ENCODE results near the gene UBE2F.
A peak's percentile ranks its signal among the peaks of the same experiment; 100 is the strongest.
"Not testable (repeated sequence)": the region's sequence is repeated elsewhere in the genome, so short reads cannot be mapped to it uniquely, and the experiment has no call there.

The UBE2F gene

GRCh38 chr2:237979331-237979730 lies 12.5 kb downstream of the UBE2F start:
- no peak for DNase-seq (ENCODE audit: low spot score)

DNA sequence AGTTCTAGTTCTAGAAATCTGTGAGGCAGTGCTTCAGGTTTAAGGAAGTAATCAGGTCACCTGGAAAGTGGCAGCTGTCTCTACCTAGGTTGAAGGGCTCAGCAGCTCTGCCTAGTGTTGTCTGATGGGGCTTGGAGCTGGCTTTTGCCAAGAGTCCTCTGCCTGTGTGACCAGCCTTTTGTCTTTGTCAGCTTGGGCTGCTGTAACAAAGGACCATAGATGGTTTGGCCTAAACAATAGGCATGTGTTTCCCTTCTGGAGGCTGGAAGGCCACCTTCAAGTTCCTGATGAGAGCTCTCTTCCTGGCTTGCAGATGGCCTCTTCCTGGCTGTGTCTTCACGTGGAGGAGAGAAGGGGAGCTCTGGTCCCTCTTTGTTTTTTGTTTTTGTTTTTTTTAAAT lies 13.3 kb downstream of the UBE2F start:
- no peak for DNase-seq (ENCODE audit: low spot score)

- no peak for DNase-seq (ENCODE audit: low spot score)
Measured at GRCh38 chr2:237980751-237981150, 13.9 kb downstream of the UBE2F start.

DNA sequence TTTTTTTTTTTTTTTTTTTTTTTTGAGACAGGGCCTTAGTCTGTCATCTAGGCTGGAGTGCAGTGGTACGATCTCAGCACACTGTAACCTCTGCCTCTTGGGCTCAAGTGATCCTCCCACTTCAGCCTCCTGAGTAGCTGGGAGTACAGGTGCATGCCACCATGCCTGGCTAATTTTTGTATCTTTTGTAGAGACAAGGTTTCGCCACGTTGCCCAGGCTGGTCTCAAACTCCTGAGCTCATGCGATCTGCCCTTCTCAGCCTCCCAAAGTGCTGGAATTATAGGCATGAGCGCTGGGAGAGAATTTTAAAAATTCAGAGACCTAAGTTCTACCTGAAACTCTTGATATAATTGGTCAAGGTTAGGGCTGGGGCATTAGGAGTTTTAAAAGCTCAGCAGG lies 14.8 kb downstream of the UBE2F start:
- DNase-seq (ENCODE audit: low spot score), result not testable (repeated sequence)

DNA sequence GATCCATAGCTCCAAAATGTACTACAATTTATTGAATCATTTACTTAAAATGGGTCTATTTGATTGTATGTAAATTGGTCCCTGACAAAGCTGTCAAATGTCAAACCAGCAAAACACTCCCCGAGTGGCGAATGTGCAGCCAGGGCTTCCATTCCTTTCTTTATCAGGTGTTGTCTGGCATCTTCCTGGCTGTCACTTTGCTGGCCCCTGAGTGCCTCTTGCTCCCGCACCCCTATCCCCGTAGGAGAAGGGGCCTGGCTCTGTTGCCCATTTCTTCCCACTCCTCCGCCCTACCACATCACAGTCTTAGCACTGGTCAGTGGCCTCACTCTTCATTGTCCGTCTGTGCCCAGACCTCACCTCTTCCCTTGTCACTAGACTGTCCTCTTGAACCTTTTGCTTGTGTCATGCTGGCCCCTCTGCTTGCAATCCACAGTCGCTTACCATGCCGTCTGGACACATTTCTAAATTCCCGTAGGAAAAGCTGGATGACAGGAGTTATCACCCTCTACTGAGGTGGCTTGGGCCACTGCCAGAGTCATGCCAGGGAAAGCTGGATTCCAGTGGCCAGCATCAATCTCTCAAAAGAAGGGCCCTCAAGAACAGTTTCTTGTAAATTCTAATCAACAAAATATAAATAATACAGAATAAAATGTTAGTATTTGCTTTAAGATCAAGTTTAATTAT lies 15.4 kb downstream of the UBE2F start:
- DNase-seq (ENCODE audit: low spot score), result no peak

DNA sequence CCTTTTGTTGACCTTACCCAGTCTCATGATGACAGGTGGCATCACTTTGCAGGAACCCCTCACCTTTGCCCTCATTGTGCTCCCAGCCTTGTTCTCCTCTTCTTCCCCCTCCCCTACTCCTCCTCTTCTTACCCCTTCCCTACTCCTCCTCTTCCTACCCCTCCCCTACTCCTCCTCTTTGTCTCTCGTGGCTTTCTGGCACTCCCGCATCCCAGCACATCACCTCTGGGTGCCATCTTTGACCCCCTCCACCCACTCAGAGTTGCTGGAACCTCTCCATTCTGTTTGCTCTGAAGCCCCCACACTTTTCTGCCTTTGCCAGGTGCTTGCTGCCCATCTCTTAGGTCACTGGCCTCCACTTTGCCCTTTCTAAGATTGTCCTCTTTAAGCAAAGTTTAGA lies 17.1 kb downstream of the UBE2F start:
- no peak for DNase-seq (ENCODE audit: low spot score)

DNA sequence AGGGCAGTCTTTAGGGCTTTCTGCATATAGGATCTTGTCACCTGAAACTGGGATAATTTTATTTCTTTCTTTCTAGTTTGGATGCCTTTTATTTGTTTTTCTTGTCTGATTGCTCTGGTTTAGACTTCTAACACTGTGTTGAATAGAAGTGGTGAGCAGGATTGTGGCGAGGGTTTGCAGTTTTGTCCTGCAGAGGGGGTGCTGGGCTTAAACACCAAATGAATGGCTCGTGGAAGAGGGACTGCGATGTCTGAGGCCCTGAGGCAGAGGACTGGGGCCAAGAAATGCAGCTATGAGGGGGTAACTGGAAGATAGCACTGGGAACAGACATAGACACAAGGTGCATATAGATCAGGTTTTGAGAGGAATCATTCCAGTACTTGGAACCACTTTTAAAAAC lies 20.5 kb downstream of the UBE2F start:
- no peak for DNase-seq (ENCODE audit: low spot score)

DNA sequence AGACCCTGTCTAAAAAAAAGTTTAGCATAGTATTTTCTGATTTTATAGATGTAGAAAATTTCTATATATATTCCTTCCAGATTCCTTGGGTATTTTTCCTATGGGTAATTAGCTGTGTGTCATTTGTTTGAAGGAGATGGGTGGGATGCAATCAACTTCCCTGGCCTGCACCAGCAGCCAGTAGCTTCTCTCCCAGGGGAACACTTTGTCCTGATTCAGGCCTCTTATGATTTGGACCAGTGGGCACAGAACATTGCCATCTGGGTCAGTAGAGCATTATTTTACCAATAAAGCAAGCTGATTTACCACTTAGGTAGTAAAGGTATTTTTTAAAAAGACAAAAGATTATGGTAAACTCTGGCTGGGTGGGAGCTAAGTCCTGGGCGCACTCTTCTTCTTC lies 26.9 kb downstream of the UBE2F start:
- no peak for DNase-seq (ENCODE audit: low spot score)

DNA sequence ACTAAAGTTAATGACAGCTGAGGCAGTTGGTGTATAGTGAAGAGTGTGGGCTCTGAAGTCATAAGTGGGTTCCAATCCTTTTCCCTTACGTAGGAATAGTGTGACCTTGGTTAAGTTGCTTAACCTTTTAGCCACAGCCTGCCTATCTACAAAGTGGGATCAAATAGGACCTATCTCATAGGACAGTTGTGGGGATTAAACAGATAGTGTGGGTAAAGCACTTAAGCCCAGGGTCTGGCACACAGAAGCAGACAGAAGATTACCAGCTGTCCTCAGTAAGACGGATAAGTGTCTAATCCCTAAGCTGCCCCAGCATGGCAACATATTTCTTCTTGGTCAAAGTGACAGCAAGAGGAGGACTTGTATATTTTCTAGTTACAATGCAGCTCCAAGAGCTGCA lies 28.2 kb downstream of the UBE2F start:
- DNase-seq (ENCODE audit: low spot score), result no peak

GRCh38 chr2:237996021-237996593 lies 29.3 kb downstream of the UBE2F start:
- no peak for DNase-seq (ENCODE audit: low spot score)

DNA sequence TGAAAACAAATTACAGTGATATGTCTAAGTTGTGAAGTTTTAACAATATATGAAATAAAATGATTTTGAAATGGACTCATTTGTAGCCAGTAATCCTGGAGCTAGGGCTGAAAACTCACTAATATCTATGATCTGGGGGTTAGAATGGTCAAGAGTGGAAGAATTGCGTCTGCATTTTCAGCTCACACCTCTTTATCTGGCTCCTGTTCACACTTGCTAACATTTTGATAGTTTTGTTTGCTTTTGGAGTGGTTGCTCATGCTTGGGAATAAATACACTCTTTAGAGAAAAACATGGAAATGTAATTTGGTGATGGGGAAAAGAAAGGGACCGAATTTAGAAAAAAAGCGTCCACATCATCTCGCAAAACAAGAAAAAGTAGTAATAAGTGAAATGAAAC lies 30.7 kb downstream of the UBE2F start:
- DNase-seq (ENCODE audit: low spot score), result no peak

DNA sequence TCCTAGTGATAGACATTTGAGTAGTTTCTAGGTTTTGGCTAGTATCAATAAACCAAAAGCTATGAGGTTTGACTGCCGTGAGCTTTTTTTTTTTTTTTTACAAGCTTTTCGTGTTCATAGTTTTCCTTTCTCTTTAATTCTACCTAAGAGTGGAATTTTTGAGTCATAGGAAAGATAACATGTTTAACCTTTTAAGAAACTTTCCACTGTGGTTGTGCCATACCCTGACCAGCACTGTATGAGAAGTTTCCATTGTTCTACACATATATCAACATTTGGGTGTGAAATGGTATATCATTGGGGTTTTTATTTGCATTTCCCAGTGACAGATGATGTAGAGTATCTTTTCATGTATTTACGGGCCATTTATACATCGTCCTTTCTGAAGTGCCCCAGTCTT lies 31.7 kb downstream of the UBE2F start:
- peak; percentile 8 for DNase-seq (ENCODE audit: low spot score)

- no peak for DNase-seq (ENCODE audit: low spot score)
Measured at GRCh38 chr2:238003234-238004031, 36.6 kb downstream of the UBE2F start.

GRCh38 chr2:238004077-238004830 lies 37.4 kb downstream of the UBE2F start:
- no peak for DNase-seq (ENCODE audit: low spot score)

DNA sequence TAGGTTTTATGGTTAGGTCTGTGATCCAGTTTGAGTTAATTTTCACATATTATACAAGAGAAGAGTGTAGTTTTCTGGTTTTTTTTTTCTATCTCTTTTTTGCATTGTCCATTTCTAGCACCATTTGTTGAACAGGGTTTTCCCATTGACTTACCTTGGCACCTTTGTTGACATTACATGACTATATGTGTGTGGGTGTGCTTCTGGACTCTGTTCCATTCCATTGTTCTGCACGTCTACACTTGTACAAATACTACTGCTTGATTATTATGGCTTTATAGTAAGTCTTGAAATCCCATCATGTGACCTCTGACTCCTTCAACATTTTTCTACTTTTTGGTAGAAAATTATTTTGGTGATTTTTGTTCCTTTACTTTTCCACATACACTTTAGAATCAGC lies 38.7 kb downstream of the UBE2F start:
- DNase-seq (ENCODE audit: low spot score), result no peak

GRCh38 chr2:238006510-238006909 lies 39.7 kb downstream of the UBE2F start:
- no peak for DNase-seq (ENCODE audit: low spot score)

DNA sequence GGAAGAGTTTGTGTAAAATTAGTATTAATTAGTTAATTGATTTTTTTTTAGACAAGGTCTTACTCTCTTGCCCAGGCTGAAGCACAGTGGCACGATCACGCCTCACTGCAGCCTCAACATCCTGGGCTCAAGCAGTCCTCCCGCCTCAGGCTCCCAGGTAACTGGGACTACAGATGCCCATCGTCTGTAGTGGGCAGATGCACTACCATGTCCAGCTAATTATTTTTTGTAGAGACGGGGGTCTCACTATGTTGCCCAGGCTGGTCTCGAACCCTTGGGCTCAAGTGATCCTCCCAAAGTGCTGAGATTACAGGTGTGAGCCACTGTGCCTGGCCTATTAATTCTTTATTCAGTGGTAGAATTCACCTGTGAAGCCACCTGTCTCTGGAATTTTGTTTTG lies 41.1 kb downstream of the UBE2F start:
- no peak for DNase-seq (ENCODE audit: low spot score)

- DNase-seq (ENCODE audit: low spot score), result peak; percentile 7
Measured at GRCh38 chr2:238009563-238009962, 42.7 kb downstream of the UBE2F start.

DNA sequence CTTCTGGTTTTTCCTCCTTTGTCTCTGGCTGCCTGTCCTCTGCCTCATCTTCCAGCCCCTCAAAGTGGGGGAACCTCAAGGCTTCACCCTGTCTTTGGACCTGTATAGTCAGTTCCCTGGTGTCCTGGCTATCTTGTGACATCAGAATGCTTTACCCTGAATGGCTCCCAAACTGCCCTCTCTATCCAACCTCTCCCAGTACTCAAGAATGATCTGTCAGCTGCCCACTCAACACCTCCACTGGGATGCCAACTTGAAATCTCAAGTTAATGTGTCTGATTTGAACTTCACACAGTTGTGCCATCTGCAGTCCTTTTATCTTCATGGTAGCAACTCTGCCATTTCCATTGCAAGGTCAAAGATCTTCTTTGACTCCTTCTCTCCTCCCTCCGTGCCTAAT lies 43.8 kb downstream of the UBE2F start:
- DNase-seq (ENCODE audit: low spot score), result no peak

- DNase-seq (ENCODE audit: low spot score), result no peak
Measured at GRCh38 chr2:238013806-238014205, 47.0 kb downstream of the UBE2F start.

- no peak for DNase-seq (ENCODE audit: low spot score)
Measured at GRCh38 chr2:238015705-238016104, 48.9 kb downstream of the UBE2F start.

- DNase-seq (ENCODE audit: low spot score), result no peak
Measured at GRCh38 chr2:238016526-238016925, 49.7 kb downstream of the UBE2F start.

DNA sequence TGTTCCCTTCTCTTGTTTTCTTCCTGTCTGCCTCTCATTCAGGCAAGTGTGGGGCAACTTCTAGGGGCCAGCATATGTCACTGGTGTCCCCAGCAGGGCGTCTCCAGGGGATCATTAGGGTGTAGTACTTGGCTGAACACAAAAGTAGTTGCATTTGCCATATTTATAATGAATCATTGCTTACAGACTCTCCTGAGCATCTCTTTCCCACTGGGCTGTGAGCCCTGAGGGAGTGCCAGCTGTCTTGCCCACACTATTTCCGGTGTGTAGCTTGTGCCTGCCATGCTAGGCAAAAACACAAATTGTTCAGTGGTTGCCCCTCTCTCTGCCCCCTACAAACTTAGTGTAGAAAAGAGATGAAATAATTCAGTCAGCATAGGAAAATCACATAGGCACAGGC lies 53.1 kb downstream of the UBE2F start:
- DNase-seq (ENCODE audit: low spot score), result no peak

Data from NAMALWA (cell line).